K562 (cell line): ENCODE measurements around the gene RUNX1. TPM values are rescaled to one million over a fixed set of nuclear protein-coding genes. Genes with fewer than 3 reads are reported as not detected.

Experiments
- ATF7 ChIP-seq: fragments of 450-650 bp; IDR thresholded peaks from 2 replicates; pipeline ENCODE4 v1.7.1; 2014; ENCODE audit warnings: mild to moderate bottlenecking, moderate library complexity
- CBX1 ChIP-seq: sonication (generic); IDR thresholded peaks from 2 replicates; pipeline ENCODE4 v1.6.1; 2016; ENCODE audit warnings: antibody characterized with exemption, low read depth, mild to moderate bottlenecking
- ELF1 ChIP-seq: fragments of 200-800 bp; sonication (Bioruptor generic); IDR thresholded peaks from 2 replicates; pipeline ENCODE4 v1.6.1; 2016; ENCODE audit warnings: missing genetic modification characterization, missing compliant biosample characterization
- ESRRA ChIP-seq: fragments of 450-650 bp; IDR thresholded peaks from 2 replicates; pipeline ENCODE4 v1.6.1; 2014; ENCODE audit warnings: low read depth, mild to moderate bottlenecking, moderate library complexity, borderline replicate concordance
- FIP1L1 ChIP-seq: fragments of 200-400 bp; formaldehyde crosslinking; IDR thresholded peaks from 2 replicates; pipeline ENCODE4 v1.6.1; 2018; ENCODE audit warnings: mild to moderate bottlenecking, low read depth, low read length; ENCODE audit not compliant: poor library complexity, severe bottlenecking
- GATAD2B ChIP-seq: fragments of 450-650 bp; IDR thresholded peaks from 2 replicates; pipeline ENCODE4 v1.6.1; 2017; ENCODE audit warnings: mild to moderate bottlenecking, borderline replicate concordance
- GTF2B ChIP-seq: IDR thresholded peaks from 2 replicates; pipeline ENCODE4 v1.6.1; 2011; ENCODE audit not compliant: insufficient read length; ENCODE audit errors: extremely low read depth
- HOMEZ ChIP-seq: fragments of 250-450 bp; sonication (Bioruptor Pico); IDR thresholded peaks from 2 replicates; pipeline ENCODE4 v1.4.0; 2020; ENCODE audit warnings: mild to moderate bottlenecking, moderate library complexity
- MEF2A ChIP-seq: IDR thresholded peaks from 2 replicates; pipeline ENCODE4 v1.6.1; 2011; ENCODE audit warnings: low read depth, mild to moderate bottlenecking, low read length, moderate library complexity; ENCODE audit not compliant: control insufficient read depth
- PTBP1 ChIP-seq: fragments of 200-400 bp; formaldehyde crosslinking; IDR thresholded peaks from 2 replicates; pipeline ENCODE4 v1.6.1; 2017; ENCODE audit warnings: low read depth, low read length
- SIX5 ChIP-seq, 2 experiments: IDR thresholded peaks; 2 replicates each; pipeline ENCODE4 v1.6.1; 2011; ENCODE audit warnings: low read length in 2 of 2, borderline replicate concordance in 1 of 2, low read depth in 1 of 2, mild to moderate bottlenecking in 1 of 2, moderate library complexity in 1 of 2; ENCODE audit not compliant: insufficient read depth in 1 of 2
- ZFP30 ChIP-seq: fragments of 250-450 bp; sonication (Bioruptor Pico); IDR thresholded peaks from 2 replicates; pipeline ENCODE4 v1.8.0; 2022; ENCODE audit warnings: moderate library complexity, mild to moderate bottlenecking, inconsistent platforms, borderline replicate concordance
- ZHX1 ChIP-seq: fragments of 150-350 bp; conservative IDR thresholded peaks from 2 replicates; pipeline ENCODE4 v1.6.1; 2014; ENCODE audit warnings: low read length
- ZMIZ1 ChIP-seq, 2 experiments: fragments of 150-350 bp in 1 of 2; IDR thresholded peaks; 2 replicates each; pipeline ENCODE4 v1.6.1; 2012 to 2016; ENCODE audit warnings: low read depth in 2 of 2, low read length in 2 of 2, mild to moderate bottlenecking in 1 of 2, moderate library complexity in 1 of 2
- ZNF175 ChIP-seq: fragments of 200-800 bp; sonication (Bioruptor generic); IDR thresholded peaks from 2 replicates; pipeline ENCODE4 v1.6.1; 2016; ENCODE audit warnings: low read depth, mild to moderate bottlenecking, missing genetic modification characterization, missing compliant biosample characterization
- ZNF444 ChIP-seq: fragments of 250-450 bp; sonication (Bioruptor Pico); IDR thresholded peaks from 2 replicates; pipeline ENCODE4 v1.4.0; 2020; ENCODE audit warnings: mild to moderate bottlenecking, moderate library complexity
- ZNF766 ChIP-seq: fragments of 200-800 bp; sonication (Bioruptor generic); conservative IDR thresholded peaks from 2 replicates; pipeline ENCODE4 v1.6.1; 2016; ENCODE audit warnings: missing genetic modification characterization, missing compliant biosample characterization
- polyA plus RNA-seq, 8 experiments: library from polyadenylated mRNA; depleted of rRNA in 4 of 8; stranded (reverse) in 5 of 8; unstranded in 3 of 8; fragments of >200 nt; fragmentation: Nextera tagmentation in 2 of 8; fragmentation: Illumina TruSeq in 1 of 8; extraction: Ambion mirVana in 2 of 8; extraction: Trizol in 1 of 8; gene quantifications; 2 replicates each; pipeline versions ENCODE4 v1.2.1 to v1.2.3, GENCODE V29; 2011 to 2014; ENCODE audit warnings: inconsistent platforms in 1 of 8, missing spikeins in 1 of 8
- total RNA-seq, 7 experiments: library from RNA; depleted of rRNA in 6 of 7; stranded (reverse); fragments of >200 nt in 6 of 7; fragmentation: Illumina TruSeq in 2 of 7; extraction: Trizol in 2 of 7; gene quantifications; 2 replicates each; pipeline versions ENCODE4 v1.2.1 to v1.2.3, GENCODE V29; 2011 to 2021; ENCODE audit warnings: low replicate concordance in 1 of 7

RUNX1 gene
- total and polyA plus RNA-seq, 9 of the 15 experiments (the other 6 are each of a cell fraction or from before 2014, with no cell fraction given): 2.2 to 68.6 (median 17.8) TPM

- TF ChIP-seq HOMEZ (CRISPR knock-in tag): 0 out of 2 replicates have a peak, but pooled peaks have one; percentile 16
- 0 out of 2 replicates have a peak, but pooled peaks have one; percentile 36 for TF ChIP-seq ZFP30 (CRISPR knock-in tag)
- peak; percentile 70 for TF ChIP-seq ATF7
- peak; percentile 61; the same call in 1 of the 2 replicates for TF ChIP-seq ELF1
- 0 out of 2 replicates have a peak, but pooled peaks have one; percentile 4 for TF ChIP-seq ZHX1
- TF ChIP-seq ZNF766 (CRISPR knock-in tag): 0 out of 2 replicates have a peak, but pooled peaks have one; percentile 42
- TF ChIP-seq ESRRA: no peak
- peak; percentile 58 for TF ChIP-seq CBX1
- TF ChIP-seq FIP1L1: peak; percentile 45
- peak; percentile 84 for TF ChIP-seq GATAD2B
- TF ChIP-seq GTF2B: peak; percentile 72
- 0 out of 4 replicates have a peak, but pooled peaks of 1 of the 2 experiments have one; percentile 9 for TF ChIP-seq SIX5 (IDR thresholded peaks at IDR 0.05; ENCODE audit: borderline replicate concordance in 1 of 2, insufficient read depth in 1 of 2, low read depth in 1 of 2, low read length in 2 of 2)
- TF ChIP-seq ZNF175 (CRISPR knock-in tag): peak; percentile 22; the same call in 1 of the 2 replicates
- 0 out of 2 replicates have a peak, but pooled peaks have one; percentile 52 for TF ChIP-seq MEF2A
- TF ChIP-seq PTBP1: 0 out of 2 replicates have a peak, but pooled peaks have one; percentile 20
- TF ChIP-seq ZMIZ1 (IDR thresholded peaks at IDR 0.05; ENCODE audit: low read depth in 2 of 2, low read length in 2 of 2): peak in 1 of 2 experiments; percentile 66; a peak in 1 of 4 replicates
- TF ChIP-seq ZNF444: no peak
These were observed 160.4 kb downstream of the RUNX1 start (continued) for GRCh38 chr21:34888569-34889319.
